Measurements from ENCODE around the gene TBC1D17. TPM values are rescaled to one million over a fixed set of nuclear protein-coding genes. Genes with fewer than 3 reads are reported as not detected.
A peak's percentile ranks its signal among the peaks of the same experiment; 100 is the strongest.

The TBC1D17 gene
- total RNA-seq, 1 donor from 2014 or later = 36.8 TPM

DNA sequence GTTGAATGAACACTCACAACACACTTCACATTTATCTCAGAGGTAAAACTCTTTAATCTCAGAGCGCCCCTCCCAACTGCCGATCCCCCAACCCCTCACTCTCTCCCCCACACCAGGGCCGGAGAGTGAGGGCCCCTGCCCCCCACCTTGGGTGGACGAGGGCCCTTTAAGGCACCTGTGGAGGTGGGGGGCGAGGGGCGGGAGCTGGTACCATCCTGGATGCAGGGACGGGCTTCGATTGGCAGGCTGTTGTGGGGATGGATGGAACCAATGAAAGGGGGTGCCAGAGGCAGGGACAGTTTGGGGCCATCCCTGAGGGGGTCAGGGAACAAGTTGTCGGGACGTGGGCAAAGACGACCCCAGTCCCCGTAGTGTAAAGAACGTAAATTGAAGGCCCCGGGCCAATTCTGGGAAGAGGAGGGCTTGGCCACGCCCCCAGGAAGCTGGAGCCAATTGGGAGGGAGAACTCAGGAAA lies 8.5 kb upstream of the TBC1D17 start:
- TF ChIP-seq, protein P1, sequence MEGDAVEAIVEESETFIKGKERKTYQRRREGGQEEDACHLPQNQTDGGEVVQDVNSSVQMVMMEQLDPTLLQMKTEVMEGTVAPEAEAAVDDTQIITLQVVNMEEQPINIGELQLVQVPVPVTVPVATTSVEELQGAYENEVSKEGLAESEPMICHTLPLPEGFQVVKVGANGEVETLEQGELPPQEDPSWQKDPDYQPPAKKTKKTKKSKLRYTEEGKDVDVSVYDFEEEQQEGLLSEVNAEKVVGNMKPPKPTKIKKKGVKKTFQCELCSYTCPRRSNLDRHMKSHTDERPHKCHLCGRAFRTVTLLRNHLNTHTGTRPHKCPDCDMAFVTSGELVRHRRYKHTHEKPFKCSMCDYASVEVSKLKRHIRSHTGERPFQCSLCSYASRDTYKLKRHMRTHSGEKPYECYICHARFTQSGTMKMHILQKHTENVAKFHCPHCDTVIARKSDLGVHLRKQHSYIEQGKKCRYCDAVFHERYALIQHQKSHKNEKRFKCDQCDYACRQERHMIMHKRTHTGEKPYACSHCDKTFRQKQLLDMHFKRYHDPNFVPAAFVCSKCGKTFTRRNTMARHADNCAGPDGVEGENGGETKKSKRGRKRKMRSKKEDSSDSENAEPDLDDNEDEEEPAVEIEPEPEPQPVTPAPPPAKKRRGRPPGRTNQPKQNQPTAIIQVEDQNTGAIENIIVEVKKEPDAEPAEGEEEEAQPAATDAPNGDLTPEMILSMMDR (IDR thresholded peaks at IDR 0.05; ENCODE audit: unreplicated experiment) = no peak
- Mint-ChIP-seq H3K27ac (ENCODE audit: unreplicated experiment) (no peak overlapping the region), H3K36me3 (ENCODE audit: low read depth, unreplicated experiment) (peaks cover 28% of the 10 kb centered on the region), H3K27me3 (ENCODE audit: unreplicated experiment) (peaks cover 35% of the 10 kb centered on the region), H3K4me1 (ENCODE audit: unreplicated experiment) (peaks cover 27% of the 10 kb centered on the region), H3K4me3 (ENCODE audit: unreplicated experiment) (no peak overlapping the region), H3K9me3 (ENCODE audit: unreplicated experiment) (no peaks in the 10 kb centered on the region)
- no peak for DNase-seq (ENCODE audit: low spot score)

DNA sequence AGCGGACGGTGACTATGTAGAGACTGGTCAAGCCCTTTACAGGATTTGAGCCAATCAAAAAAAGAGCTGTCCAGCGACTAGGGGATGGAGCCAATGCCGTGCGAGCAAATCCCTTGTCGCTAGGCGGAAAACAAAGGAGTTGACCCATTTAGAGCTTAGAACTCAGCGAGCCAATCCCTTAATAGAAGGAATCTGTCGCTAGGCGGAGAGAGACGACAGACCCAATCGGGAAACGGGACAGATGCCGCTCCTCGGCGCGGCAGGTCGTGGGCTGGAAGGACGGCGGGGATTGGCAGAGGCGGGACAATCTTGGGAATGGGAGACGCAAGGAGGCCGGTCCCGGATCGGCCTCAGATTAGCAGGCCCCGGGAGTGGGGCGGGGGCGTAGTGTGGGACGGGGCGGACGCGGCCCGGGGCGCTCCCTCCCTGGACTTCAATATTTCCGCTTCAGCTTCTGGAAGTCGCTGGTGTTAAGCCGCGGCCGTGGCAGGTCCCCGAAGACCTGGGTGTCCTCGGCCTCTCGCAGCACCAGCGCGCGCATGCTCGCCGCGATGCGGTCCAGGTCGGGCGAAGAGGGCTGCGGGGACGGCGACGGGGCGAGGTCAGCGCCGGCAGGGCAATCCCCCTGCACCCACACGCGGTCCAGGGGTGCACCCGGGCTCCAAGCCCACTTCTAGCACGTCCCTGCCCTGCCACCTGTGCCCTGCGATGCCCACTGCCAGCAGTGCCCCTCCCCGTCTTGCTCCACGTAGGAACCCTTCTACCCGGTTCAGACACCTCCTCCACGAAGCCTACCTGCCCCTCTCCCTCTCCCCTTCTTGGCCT lies 7.8 kb upstream of the TBC1D17 start:
- Mint-ChIP-seq H3K36me3 (ENCODE audit: low read depth, unreplicated experiment) (peaks cover 22% of the 10 kb centered on the region), H3K27me3 (ENCODE audit: unreplicated experiment) (peaks cover 33% of the 10 kb centered on the region), H3K9me3 (ENCODE audit: unreplicated experiment) (no peaks in the 10 kb centered on the region), H3K27ac (ENCODE audit: unreplicated experiment) (peak overlapping the region; percentile 89), H3K4me3 (ENCODE audit: unreplicated experiment) (peak overlapping the region; percentile 87), H3K4me1 (ENCODE audit: unreplicated experiment) (peaks cover 29% of the 10 kb centered on the region)
- peak; percentile 98 for DNase-seq (ENCODE audit: low spot score)
- TF ChIP-seq, protein P1 (IDR thresholded peaks at IDR 0.05; ENCODE audit: unreplicated experiment) = no peak

DNA sequence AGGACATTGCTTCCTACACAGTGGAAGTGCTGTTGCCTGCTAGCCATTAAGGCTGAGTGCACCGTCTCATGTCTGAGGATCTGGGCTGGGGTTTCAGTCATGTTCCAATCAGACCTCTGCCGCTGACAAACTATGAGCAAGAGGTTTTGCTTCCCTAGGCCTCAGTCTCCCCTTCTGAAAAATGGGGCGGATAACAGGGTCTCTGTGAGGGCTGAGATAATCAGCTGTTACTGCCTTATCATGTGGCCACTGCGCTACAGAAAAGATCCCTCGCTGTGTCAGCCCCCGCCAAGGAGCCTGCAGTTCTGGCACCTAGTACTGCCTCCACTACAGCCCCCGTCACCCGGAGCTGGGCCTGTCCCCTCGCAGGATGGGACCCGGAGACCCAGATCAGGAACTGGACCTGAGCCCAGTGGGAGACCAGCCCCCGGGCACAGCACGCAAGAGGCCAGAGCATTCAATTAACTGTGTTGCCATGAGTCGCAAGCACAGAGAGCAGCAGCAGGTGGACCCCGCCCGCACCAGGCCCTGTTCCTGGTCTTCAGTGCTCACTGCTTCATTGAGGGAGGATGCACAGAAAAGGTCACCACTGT lies 7.1 kb upstream of the TBC1D17 start:
- peaks cover 16% of the 10 kb centered on the region for H3K36me3 Mint-ChIP-seq (ENCODE audit: low read depth, unreplicated experiment)
- peak overlapping the region; percentile 89 for H3K27ac Mint-ChIP-seq (ENCODE audit: unreplicated experiment)
- peaks cover 32% of the 10 kb centered on the region for H3K4me1 Mint-ChIP-seq (ENCODE audit: unreplicated experiment)
- TF ChIP-seq, protein P1 (IDR thresholded peaks at IDR 0.05; ENCODE audit: unreplicated experiment) = no peak
- no peak for DNase-seq (ENCODE audit: low spot score)
- peaks cover 28% of the 10 kb centered on the region for H3K27me3 Mint-ChIP-seq (ENCODE audit: unreplicated experiment)
- H3K9me3 Mint-ChIP-seq (ENCODE audit: unreplicated experiment) = no peaks in the 10 kb centered on the region
- H3K4me3 Mint-ChIP-seq (ENCODE audit: unreplicated experiment) = peak overlapping the region; percentile 87

DNA sequence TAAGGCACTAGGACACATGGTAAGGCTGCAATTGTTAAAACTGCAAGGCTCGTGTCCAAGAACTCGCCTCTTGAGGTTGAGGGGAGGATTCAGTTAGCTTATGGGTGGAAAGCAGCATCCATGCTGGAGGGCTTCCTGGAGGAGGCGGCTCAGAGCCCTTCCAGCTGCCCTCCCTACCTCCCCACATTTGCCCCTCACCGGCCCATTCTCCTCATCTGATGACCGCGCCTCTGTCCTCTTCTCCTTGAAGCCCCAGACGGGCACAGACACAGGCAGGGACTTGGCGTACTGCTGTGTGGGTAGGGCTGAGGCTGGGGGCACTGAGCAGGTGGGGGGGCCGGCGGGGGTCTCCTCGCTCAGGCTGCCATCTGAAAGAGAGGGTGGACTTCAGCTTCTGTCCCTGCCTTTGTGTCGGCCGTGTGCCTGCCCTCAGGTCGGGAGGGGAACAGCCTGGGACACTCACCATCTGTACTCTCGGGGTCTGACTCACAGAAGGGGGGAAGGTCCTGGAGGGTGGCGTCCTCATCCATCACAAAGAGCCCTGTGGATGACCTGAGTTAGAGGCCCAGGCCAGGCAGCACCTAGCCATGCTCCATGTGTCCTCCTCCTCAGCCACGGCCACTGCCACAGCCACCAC lies 6.0 kb upstream of the TBC1D17 start:
- Mint-ChIP-seq H3K4me1 (ENCODE audit: unreplicated experiment) (peaks cover 28% of the 10 kb centered on the region), H3K9me3 (ENCODE audit: unreplicated experiment) (no peaks in the 10 kb centered on the region), H3K36me3 (ENCODE audit: low read depth, unreplicated experiment) (peaks cover 8% of the 10 kb centered on the region), H3K27me3 (ENCODE audit: unreplicated experiment) (peaks cover 28% of the 10 kb centered on the region), H3K4me3 (ENCODE audit: unreplicated experiment) (peak overlapping the region; percentile 79), H3K27ac (ENCODE audit: unreplicated experiment) (no peak overlapping the region)
- DNase-seq (ENCODE audit: low spot score) = no peak
- TF ChIP-seq, protein P1 (IDR thresholded peaks at IDR 0.05; ENCODE audit: unreplicated experiment) = no peak

Data from endothelial cell (in vitro differentiated cells).